Mammary epithelial cell (primary cell): Measurements from ENCODE around the gene CNTN1.

ENCODE experiments used
- CTCF ChIP-seq, 2 donors: IDR thresholded peaks in 1 of 2; conservative IDR thresholded peaks in 1 of 2; 2 replicates each; pipeline ENCODE4 v1.5.1; 2011 to 2012; ENCODE audit warnings: inconsistent platforms in 2 of 2, low read length in 2 of 2, mild to moderate bottlenecking in 2 of 2, control low read depth in 1 of 2, low read depth in 1 of 2; ENCODE audit not compliant: insufficient read depth in 1 of 2; ENCODE audit errors: extremely low read depth in 1 of 2
- EZH2 ChIP-seq: IDR thresholded peaks from 2 replicates; pipeline ENCODE4 v1.6.1; 2012; ENCODE audit warnings: low read length, inconsistent platforms, borderline replicate concordance

- no peak for TF ChIP-seq EZH2
- TF ChIP-seq CTCF (conservative IDR thresholded peaks at IDR 0.05 in 1 of 2, IDR thresholded peaks at IDR 0.05 in 1 of 2; ENCODE audit: extremely low read depth in 1 of 2, insufficient read depth in 1 of 2, low read depth in 1 of 2, low read length in 2 of 2) = no peak
Measured at GRCh38 chr12:41034686-41035085, 342.4 kb downstream of the CNTN1 start.
